Left ventricle myocardium inferior (tissue), 1 donor: ENCODE measurements around the gene IRAK1. TPM values are rescaled to one million over a fixed set of nuclear protein-coding genes. Genes with fewer than 3 reads are reported as not detected.
"Not testable (repeated sequence)": the region's sequence is repeated elsewhere in the genome, so short reads cannot be mapped to it uniquely, and the experiment has no call there.

Experiments
- DNase-seq: peaks from one replicate; pipeline ENCODE4 v3.0.0-alpha.2; 2020
- H3K27ac ChIP-seq: fragments of 200-600 bp; replicated peaks from 2 replicates; pipeline ENCODE4 v1.8.0; 2021
- H3K27me3 ChIP-seq: fragments of 200-600 bp; 2 replicates; pipeline ENCODE4 v1.8.0; 2021; ENCODE audit warnings: low read depth
- H3K36me3 ChIP-seq: fragments of 200-600 bp; 2 replicates; pipeline ENCODE4 v1.8.0; 2021
- H3K4me1 ChIP-seq: fragments of 200-600 bp; 2 replicates; pipeline ENCODE4 v1.8.0; 2021
- H3K4me3 ChIP-seq: fragments of 200-600 bp; 2 replicates; pipeline ENCODE4 v1.8.0; 2021; ENCODE audit warnings: mild to moderate bottlenecking, moderate library complexity
- H3K9me3 ChIP-seq: fragments of 200-600 bp; replicated peaks from 2 replicates; pipeline ENCODE4 v1.8.0; 2021
- CTCF ChIP-seq: fragments of 200-600 bp; IDR thresholded peaks from 2 replicates; pipeline ENCODE4 v1.8.0; 2021; ENCODE audit warnings: antibody characterized with exemption, mild to moderate bottlenecking, borderline replicate concordance
- intact Hi-C: fragments of 100-400 bp; cut with micrococcal nuclease; formaldehyde crosslinking; loops from one replicate; pipeline ENCODE4 v1.11.0; 2022
- total RNA-seq: library from RNA; stranded (reverse); fragmentation: NEBNext Ultra II Directional; extraction: Animal tissue kit (Norgen Biotek cat#: 25700); gene quantifications from one replicate; pipeline ENCODE4 v1.2.1, GENCODE V29; 2021
- donor health status: DM: no; HTN: yes; CAD: no; lungs with severe emphysema.

The IRAK1 gene
- total RNA-seq, 1 donor from 2014 or later = 40.6 TPM

- Histone ChIP-seq H3K36me3 (no peaks in the 10 kb centered on the region), H3K9me3 (no peaks in the 10 kb centered on the region), H3K27ac (peak overlapping the region; percentile 77), H3K27me3 (no peaks in the 10 kb centered on the region), H3K4me1 (no peaks in the 10 kb centered on the region), H3K4me3 (peak overlapping the region; percentile 47)
- intact Hi-C loops = no loop called here
- no peak for DNase-seq
- TF ChIP-seq CTCF = no peak
These were observed 35.1 kb downstream of the IRAK1 start for GRCh38 chrX:153984351-153985178.

- no peaks in the 10 kb centered on the region for H3K27me3 ChIP-seq
- no peak overlapping the region for H3K4me3 ChIP-seq
- DNase-seq = no peak
- H3K9me3 ChIP-seq = no peaks in the 10 kb centered on the region
- no peak overlapping the region for H3K27ac ChIP-seq
- no peaks in the 10 kb centered on the region for H3K4me1 ChIP-seq
- intact Hi-C loops = no loop called here
- H3K36me3 ChIP-seq = no peaks in the 10 kb centered on the region
- no peak for TF ChIP-seq CTCF
These were observed 36.3 kb downstream of the IRAK1 start for GRCh38 chrX:153983321-153983801.

- H3K9me3 ChIP-seq = no peaks in the 10 kb centered on the region
- intact Hi-C loops = no loop called here
- TF ChIP-seq CTCF = no peak
- peak; percentile 48 for DNase-seq
- no peak overlapping the region for H3K27ac ChIP-seq
- H3K4me1 ChIP-seq = no peaks in the 10 kb centered on the region
- no peaks in the 10 kb centered on the region for H3K27me3 ChIP-seq
- no peak overlapping the region for H3K4me3 ChIP-seq
- no peaks in the 10 kb centered on the region for H3K36me3 ChIP-seq
These were observed 37.8 kb downstream of the IRAK1 start for GRCh38 chrX:153981771-153982533.

GRCh38 chrX:153981231-153981630, 38.5 kb downstream of the IRAK1 start:
- Histone ChIP-seq H3K27me3 (no peaks in the 10 kb centered on the region), H3K36me3 (no peaks in the 10 kb centered on the region), H3K27ac (no peak overlapping the region), H3K9me3 (no peaks in the 10 kb centered on the region), H3K4me3 (no peak overlapping the region), H3K4me1 (no peaks in the 10 kb centered on the region)
- DNase-seq = no peak
- intact Hi-C loops = no loop called here
- TF ChIP-seq CTCF = no peak

- DNase-seq, H3K4me3 ChIP-seq, H3K4me1 ChIP-seq, H3K9me3 ChIP-seq, H3K36me3 ChIP-seq, H3K27me3 ChIP-seq, H3K27ac ChIP-seq, intact Hi-C loops: not testable (repeated sequence)
These were observed 39.3 kb downstream of the IRAK1 start for GRCh38 chrX:153980394-153980793.
